Gastrocnemius medialis (tissue), 4 donors: ENCODE results near the gene ATP10A. TPM values are rescaled to one million over a fixed set of nuclear protein-coding genes. Genes with fewer than 3 reads are reported as not detected.

Experiments
- ATAC-seq, 2 donors: fragments of 150-250 bp; one replicate each; pipeline ENCODE4 v1.9.1; 2016
- DNase-seq, 2 donors: peaks; one replicate each; pipeline ENCODE4 v3.0.0-alpha.2; 2019
- H3K27ac ChIP-seq, 4 donors: fragments of 200-600 bp; sonication (generic); 1 replicate in 1 of 4; 2 replicates in 3 of 4; pipeline ENCODE4 v1.5.1; 2016 to 2018; ENCODE audit warnings: mild to moderate bottlenecking in 2 of 4, moderate library complexity in 1 of 4
- H3K27me3 ChIP-seq, 3 donors: fragments of 200-600 bp; sonication (generic) in 2 of 3; 1 replicate in 1 of 3; 2 replicates in 2 of 3; pipeline versions ENCODE4 v1.5.1 to v1.6.0; 2016 to 2019; ENCODE audit warnings: mild to moderate bottlenecking in 1 of 3, moderate library complexity in 1 of 3
- H3K36me3 ChIP-seq, 2 donors: fragments of 200-600 bp; sonication (generic) in 1 of 2; one replicate each; pipeline ENCODE4 v1.5.1; 2017 to 2018
- H3K4me1 ChIP-seq, 2 donors: fragments of 200-600 bp; sonication (generic) in 1 of 2; one replicate each; pipeline ENCODE4 v1.5.1; 2016 to 2017; ENCODE audit warnings: mild to moderate bottlenecking in 2 of 2
- H3K4me3 ChIP-seq, 4 donors: fragments of 200-600 bp; sonication (generic) in 3 of 4; 1 replicate in 1 of 4; 2 replicates in 3 of 4; pipeline ENCODE4 v1.5.1; 2016 to 2019; ENCODE audit warnings: mild to moderate bottlenecking in 2 of 4
- H3K9me3 ChIP-seq, 3 donors: fragments of 200-600 bp; sonication (generic) in 2 of 3; 1 replicate in 1 of 3; 2 replicates in 2 of 3; pipeline ENCODE4 v1.5.1; 2016 to 2019
- POLR2A ChIP-seq, 2 donors: fragments of 450-650 bp; IDR thresholded peaks; one replicate each; pipeline ENCODE4 v1.6.1; 2017; ENCODE audit warnings: antibody characterized with exemption in 2 of 2, mild to moderate bottlenecking in 2 of 2, moderate library complexity in 2 of 2
- in situ Hi-C, 4 donors: fragments of 200-750 bp; cut with MboI; loops; one replicate each; pipeline versions ENCODE4 v1.15.0 to v1.8.0; 2017; ENCODE audit warnings: low sequenced_read_pairs in 4 of 4
- intact Hi-C: fragments of 100-400 bp; cut with DNase I; formaldehyde crosslinking; loops from one replicate; pipeline ENCODE4 v1.15.1; 2023; ENCODE audit warnings: low total_unique reads
- total RNA-seq, 4 donors: library from RNA; depleted of rRNA; stranded (reverse); fragments of >200 nt; gene quantifications; one replicate each; pipeline versions ENCODE4 v1.1.0 to v1.2.3, GENCODE V29; 2016
- TF ChIP-seq, protein P1 (sequence below), 5 experiments: fragments of 450-650 bp in 3 of 5; fragments of 200-600 bp in 2 of 5; sonication (generic) in 2 of 5; IDR thresholded peaks in 4 of 5; conservative IDR thresholded peaks in 1 of 5; 1 replicate in 4 of 5; 2 replicates in 1 of 5; pipeline ENCODE4 v1.5.1; 2016 to 2019; ENCODE audit warnings: antibody characterized with exemption in 5 of 5, mild to moderate bottlenecking in 3 of 5, moderate library complexity in 3 of 5

ATP10A gene
- total RNA-seq, 4 donors from 2014 or later = 0.36 to 0.56 (median 0.47) TPM

DNA sequence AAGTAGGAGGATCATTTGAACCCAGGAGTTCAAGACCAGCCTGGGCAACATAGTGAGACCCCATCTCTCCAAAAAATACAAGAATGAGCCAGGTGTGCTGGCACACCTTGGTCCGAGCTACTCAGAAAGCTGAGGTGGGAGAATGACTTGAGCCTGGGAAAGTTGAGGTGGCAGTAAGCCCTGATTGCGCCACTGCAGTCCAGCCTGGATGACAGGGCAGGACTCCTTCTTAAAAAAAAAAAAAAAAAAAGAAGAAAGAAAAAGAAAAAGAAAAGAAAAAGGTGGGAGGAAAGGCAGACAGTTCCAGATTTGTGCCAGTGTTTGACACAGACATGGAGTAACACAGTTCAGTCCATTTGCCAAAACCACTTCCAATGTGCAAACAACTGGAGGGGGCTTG, 75.7 kb downstream of the ATP10A start:
- in situ Hi-C loops = no loop called here
- no peak overlapping the region for H3K4me3 ChIP-seq

DNA sequence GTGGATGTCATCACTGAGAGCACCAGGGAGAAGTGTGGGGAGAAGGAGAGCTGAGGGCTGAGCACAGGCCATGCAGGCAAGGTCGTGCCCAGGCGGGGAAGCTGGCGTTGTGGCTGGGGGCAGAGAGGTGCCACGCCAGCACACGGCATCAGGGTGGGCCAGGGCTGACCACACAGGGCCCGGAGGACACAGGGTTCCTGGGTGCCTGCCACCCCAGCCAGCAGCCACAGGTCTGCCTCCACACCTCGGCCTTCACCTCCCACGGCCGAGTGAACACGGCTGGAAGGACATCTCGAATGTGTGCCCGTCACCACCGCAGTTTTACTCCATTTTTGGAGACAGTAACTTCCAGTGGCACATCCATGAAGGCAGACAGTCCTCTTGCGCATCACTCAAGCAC, 77.1 kb downstream of the ATP10A start:
- no peak for ATAC-seq
- intact Hi-C loops (no loop called here), in situ Hi-C loops (no loop called here)
- Histone ChIP-seq H3K4me3 (no peak overlapping the region), H3K27ac (no peak overlapping the region), H3K27me3 (no peaks in the 10 kb centered on the region), H3K9me3 (no peaks in the 10 kb centered on the region), H3K36me3 (no peaks in the 10 kb centered on the region), H3K4me1 (peaks cover 0 to 6% of the 10 kb centered on the region in 2 donors)
- no peak for DNase-seq
- TF ChIP-seq, protein P1, sequence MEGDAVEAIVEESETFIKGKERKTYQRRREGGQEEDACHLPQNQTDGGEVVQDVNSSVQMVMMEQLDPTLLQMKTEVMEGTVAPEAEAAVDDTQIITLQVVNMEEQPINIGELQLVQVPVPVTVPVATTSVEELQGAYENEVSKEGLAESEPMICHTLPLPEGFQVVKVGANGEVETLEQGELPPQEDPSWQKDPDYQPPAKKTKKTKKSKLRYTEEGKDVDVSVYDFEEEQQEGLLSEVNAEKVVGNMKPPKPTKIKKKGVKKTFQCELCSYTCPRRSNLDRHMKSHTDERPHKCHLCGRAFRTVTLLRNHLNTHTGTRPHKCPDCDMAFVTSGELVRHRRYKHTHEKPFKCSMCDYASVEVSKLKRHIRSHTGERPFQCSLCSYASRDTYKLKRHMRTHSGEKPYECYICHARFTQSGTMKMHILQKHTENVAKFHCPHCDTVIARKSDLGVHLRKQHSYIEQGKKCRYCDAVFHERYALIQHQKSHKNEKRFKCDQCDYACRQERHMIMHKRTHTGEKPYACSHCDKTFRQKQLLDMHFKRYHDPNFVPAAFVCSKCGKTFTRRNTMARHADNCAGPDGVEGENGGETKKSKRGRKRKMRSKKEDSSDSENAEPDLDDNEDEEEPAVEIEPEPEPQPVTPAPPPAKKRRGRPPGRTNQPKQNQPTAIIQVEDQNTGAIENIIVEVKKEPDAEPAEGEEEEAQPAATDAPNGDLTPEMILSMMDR (IDR thresholded peaks at IDR 0.05 in 4 of 5, conservative IDR thresholded peaks at IDR 0.05 in 1 of 5) = no peak
- TF ChIP-seq POLR2A (IDR thresholded peaks at IDR 0.05) = no peak

More for the DNA sequence above, 75.7 kb downstream of the ATP10A start:
- TF ChIP-seq POLR2A (IDR thresholded peaks at IDR 0.05) = no peak
- TF ChIP-seq, protein P1 (IDR thresholded peaks at IDR 0.05 in 4 of 5, conservative IDR thresholded peaks at IDR 0.05 in 1 of 5) = no peak
- Histone ChIP-seq H3K27me3 (no peaks in the 10 kb centered on the region), H3K9me3 (no peaks in the 10 kb centered on the region), H3K4me1 (peaks cover 0 to 6% of the 10 kb centered on the region in 2 donors), H3K27ac (no peak overlapping the region), H3K36me3 (no peaks in the 10 kb centered on the region)
- intact Hi-C loops = no loop called here
- DNase-seq = no peak
- ATAC-seq = no peak

DNA sequence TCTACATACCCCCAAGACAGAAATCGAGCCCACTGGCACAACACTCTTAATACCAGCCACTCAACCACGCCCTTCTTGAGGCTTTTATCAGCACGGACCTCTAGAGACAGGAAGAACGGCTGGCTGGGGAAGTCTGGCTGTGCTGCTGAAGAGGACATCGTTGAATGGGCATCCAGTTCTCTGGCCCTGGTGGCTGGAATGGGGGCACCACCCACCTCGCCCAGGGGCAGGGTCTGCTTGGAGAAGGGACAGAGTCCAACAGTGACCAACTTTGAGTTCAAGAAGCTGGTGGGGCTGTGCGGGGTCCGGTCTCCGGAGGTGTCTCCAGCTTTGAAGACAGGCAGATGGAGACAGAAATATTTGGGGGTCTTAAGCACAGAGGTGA, 77.5 kb downstream of the ATP10A start:
- no peaks in the 10 kb centered on the region for H3K27me3 ChIP-seq
- DNase-seq (no peak), ATAC-seq (no peak)
- no peaks in the 10 kb centered on the region for H3K36me3 ChIP-seq
- intact Hi-C loops (no loop called here), in situ Hi-C loops (no loop called here)
- H3K4me3 ChIP-seq = no peak overlapping the region
- no peaks in the 10 kb centered on the region for H3K9me3 ChIP-seq
- TF ChIP-seq POLR2A (IDR thresholded peaks at IDR 0.05) = no peak
- TF ChIP-seq, protein P1 (IDR thresholded peaks at IDR 0.05 in 4 of 5, conservative IDR thresholded peaks at IDR 0.05 in 1 of 5) = no peak
- no peak overlapping the region for H3K27ac ChIP-seq
- peaks cover 0 to 6% of the 10 kb centered on the region in 2 donors for H3K4me1 ChIP-seq

DNA sequence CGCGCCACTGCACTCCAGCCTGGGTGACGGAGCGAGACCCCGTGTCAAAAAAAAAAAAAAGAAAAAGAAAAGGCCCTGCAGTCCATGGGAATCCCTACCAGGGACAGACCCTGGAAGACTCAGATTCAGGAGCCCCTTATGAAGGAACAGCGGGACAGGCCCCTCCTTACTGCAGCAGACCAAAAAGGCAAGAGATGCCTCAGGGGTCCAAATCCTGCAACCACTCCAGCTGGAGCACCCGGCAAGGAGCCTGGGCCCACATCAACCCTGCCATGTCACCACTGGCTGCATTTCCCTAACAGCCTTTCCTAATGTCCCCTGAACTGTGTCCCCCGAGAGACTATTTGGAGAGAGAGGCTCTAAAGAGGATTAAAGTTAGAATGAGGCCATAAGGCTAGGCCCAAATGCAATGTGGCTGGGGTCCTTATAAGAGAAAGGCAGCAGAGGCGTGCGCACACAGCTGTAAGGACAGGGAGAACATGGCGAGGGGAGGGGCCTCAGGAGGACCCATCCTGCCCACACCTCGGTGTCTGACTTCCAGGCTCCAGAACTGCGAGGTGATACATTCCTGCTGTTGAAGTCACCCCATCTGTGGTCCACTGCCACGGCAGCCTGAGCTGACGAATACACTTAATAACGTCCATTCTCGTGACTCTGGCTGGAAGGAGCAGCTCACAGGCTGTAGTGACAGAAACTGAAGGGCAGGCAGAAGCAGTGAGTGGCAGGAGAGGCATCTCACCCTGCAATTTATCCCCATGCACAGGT, 78.1 kb downstream of the ATP10A start:
- no peak for ATAC-seq

More for the DNA sequence above, 78.1 kb downstream of the ATP10A start:
- TF ChIP-seq, protein P1 (IDR thresholded peaks at IDR 0.05 in 4 of 5, conservative IDR thresholded peaks at IDR 0.05 in 1 of 5) = no peak
- no peak for TF ChIP-seq POLR2A (IDR thresholded peaks at IDR 0.05)
- Histone ChIP-seq H3K27me3 (no peaks in the 10 kb centered on the region), H3K9me3 (no peaks in the 10 kb centered on the region), H3K36me3 (no peaks in the 10 kb centered on the region), H3K4me1 (peaks cover 0 to 6% of the 10 kb centered on the region in 2 donors), H3K27ac (no peak overlapping the region), H3K4me3 (no peak overlapping the region)
- intact Hi-C loops (no loop called here), in situ Hi-C loops (no loop called here)
- DNase-seq = peak in 1 of 2 donors; percentile 32
